ENCODE results near the gene SEMA3F.
A peak's percentile ranks its signal among the peaks of the same experiment; 100 is the strongest.

Gene SEMA3F

GRCh38 chr3:50154840-50155490, at the start of gene SEMA3F:
Gene SEMA3F, plus strand, starts transcription at chr3:50155324. Its CDS starts 4,299 bp downstream, at chr3:50159623.
- FAIRE-seq (no peak), DNase-seq (ENCODE audit: extremely low spot score, insufficient read length, low read depth) (peak; percentile 85)

GRCh38 chr3:50111757-50112156, 43.4 kb upstream of the SEMA3F start:
- FAIRE-seq (no peak), DNase-seq (ENCODE audit: extremely low spot score, insufficient read length, low read depth) (no peak)

- FAIRE-seq, result no peak
- DNase-seq (ENCODE audit: extremely low spot score, insufficient read length, low read depth), result no peak
These were observed 42.7 kb upstream of the SEMA3F start for GRCh38 chr3:50112462-50112861.

GRCh38 chr3:50117120-50117519, 38.0 kb upstream of the SEMA3F start:
- DNase-seq (ENCODE audit: extremely low spot score, insufficient read length, low read depth), result no peak
- no peak for FAIRE-seq

GRCh38 chr3:50118237-50118636, 36.9 kb upstream of the SEMA3F start:
- FAIRE-seq, result no peak
- DNase-seq (ENCODE audit: extremely low spot score, insufficient read length, low read depth), result no peak

- FAIRE-seq (no peak), DNase-seq (ENCODE audit: extremely low spot score, insufficient read length, low read depth) (no peak)
These were observed 35.3 kb upstream of the SEMA3F start for GRCh38 chr3:50119786-50120185.

- no peak for DNase-seq (ENCODE audit: extremely low spot score, insufficient read length, low read depth)
These were observed 34.6 kb upstream of the SEMA3F start for GRCh38 chr3:50120364-50121071.

GRCh38 chr3:50121072-50122032, 33.8 kb upstream of the SEMA3F start:
- DNase-seq (ENCODE audit: extremely low spot score, insufficient read length, low read depth) (peak; percentile 65), FAIRE-seq (peak; percentile 82)

More at GRCh38 chr3:50120364-50121071, 34.6 kb upstream of the SEMA3F start:
- FAIRE-seq, result no peak

GRCh38 chr3:50122071-50122470, 33.1 kb upstream of the SEMA3F start:
- DNase-seq (ENCODE audit: extremely low spot score, insufficient read length, low read depth) (no peak), FAIRE-seq (no peak)

GRCh38 chr3:50122661-50123391, 32.3 kb upstream of the SEMA3F start:
- FAIRE-seq (no peak), DNase-seq (ENCODE audit: extremely low spot score, insufficient read length, low read depth) (no peak)

- FAIRE-seq, result no peak
- no peak for DNase-seq (ENCODE audit: extremely low spot score, insufficient read length, low read depth)
These were observed 31.6 kb upstream of the SEMA3F start for GRCh38 chr3:50123394-50124051.

GRCh38 chr3:50124052-50124799, 30.9 kb upstream of the SEMA3F start:
- no peak for FAIRE-seq
- no peak for DNase-seq (ENCODE audit: extremely low spot score, insufficient read length, low read depth)

GRCh38 chr3:50124800-50125178, 30.3 kb upstream of the SEMA3F start:
- no peak for FAIRE-seq
- no peak for DNase-seq (ENCODE audit: extremely low spot score, insufficient read length, low read depth)

GRCh38 chr3:50125541-50126286, 29.4 kb upstream of the SEMA3F start:
- FAIRE-seq (no peak), DNase-seq (ENCODE audit: extremely low spot score, insufficient read length, low read depth) (no peak)

GRCh38 chr3:50126287-50127211, 28.6 kb upstream of the SEMA3F start:
- no peak for FAIRE-seq
- DNase-seq (ENCODE audit: extremely low spot score, insufficient read length, low read depth), result no peak

- no peak for FAIRE-seq
- no peak for DNase-seq (ENCODE audit: extremely low spot score, insufficient read length, low read depth)
These were observed 27.9 kb upstream of the SEMA3F start for GRCh38 chr3:50127251-50127691.

GRCh38 chr3:50128001-50128400, 27.1 kb upstream of the SEMA3F start:
- FAIRE-seq (no peak), DNase-seq (ENCODE audit: extremely low spot score, insufficient read length, low read depth) (no peak)
